ENCODE measurements around the gene SLC32A1. TPM values are rescaled to one million over a fixed set of nuclear protein-coding genes. Genes with fewer than 3 reads are reported as not detected.

SLC32A1 gene
- total and polyA plus RNA-seq, 2 donors from 2014 or later: not detected

- FAIRE-seq: no peak
- H3K9me3 ChIP-seq (ENCODE audit: control insufficient read depth in 2 of 3, insufficient read depth in 1 of 3, low read length in 3 of 3): no peaks in the 10 kb centered on the region
- H3K9ac ChIP-seq (ENCODE audit: low read length in 3 of 3): no peak overlapping the region
- H3K4me3 ChIP-seq (ENCODE audit: low read length in 3 of 3): no peak overlapping the region
- peaks cover 39% of the 10 kb centered on the region for H3K27me3 ChIP-seq (ENCODE audit: control insufficient read depth, insufficient read depth, low read length)
- no peak overlapping the region for H3K27ac ChIP-seq (ENCODE audit: low read depth in 2 of 2, low read length in 2 of 2)
- no peak for DNase-seq
- peaks cover 0 to 10% (median 7%) of the 10 kb centered on the region in 3 donors for H3K4me1 ChIP-seq (ENCODE audit: control insufficient read depth in 2 of 3, insufficient read depth in 2 of 3, low read depth in 1 of 3, low read length in 3 of 3)
- intact Hi-C loops (cut with DNase I): no loop called here
- H3K36me3 ChIP-seq (ENCODE audit: control insufficient read depth in 2 of 3, insufficient read depth in 3 of 3, low read length in 3 of 3): no peaks in the 10 kb centered on the region
- TF ChIP-seq, protein P1, sequence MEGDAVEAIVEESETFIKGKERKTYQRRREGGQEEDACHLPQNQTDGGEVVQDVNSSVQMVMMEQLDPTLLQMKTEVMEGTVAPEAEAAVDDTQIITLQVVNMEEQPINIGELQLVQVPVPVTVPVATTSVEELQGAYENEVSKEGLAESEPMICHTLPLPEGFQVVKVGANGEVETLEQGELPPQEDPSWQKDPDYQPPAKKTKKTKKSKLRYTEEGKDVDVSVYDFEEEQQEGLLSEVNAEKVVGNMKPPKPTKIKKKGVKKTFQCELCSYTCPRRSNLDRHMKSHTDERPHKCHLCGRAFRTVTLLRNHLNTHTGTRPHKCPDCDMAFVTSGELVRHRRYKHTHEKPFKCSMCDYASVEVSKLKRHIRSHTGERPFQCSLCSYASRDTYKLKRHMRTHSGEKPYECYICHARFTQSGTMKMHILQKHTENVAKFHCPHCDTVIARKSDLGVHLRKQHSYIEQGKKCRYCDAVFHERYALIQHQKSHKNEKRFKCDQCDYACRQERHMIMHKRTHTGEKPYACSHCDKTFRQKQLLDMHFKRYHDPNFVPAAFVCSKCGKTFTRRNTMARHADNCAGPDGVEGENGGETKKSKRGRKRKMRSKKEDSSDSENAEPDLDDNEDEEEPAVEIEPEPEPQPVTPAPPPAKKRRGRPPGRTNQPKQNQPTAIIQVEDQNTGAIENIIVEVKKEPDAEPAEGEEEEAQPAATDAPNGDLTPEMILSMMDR (IDR thresholded peaks at IDR 0.05; ENCODE audit: borderline replicate concordance, extremely low read depth, insufficient read depth): no peak
Observed at GRCh38 chr20:38732981-38733380, 8.7 kb downstream of the SLC32A1 start.

- no peak overlapping the region for H3K9ac ChIP-seq (ENCODE audit: low read length in 3 of 3)
- no peaks in the 10 kb centered on the region for H3K9me3 ChIP-seq (ENCODE audit: control insufficient read depth in 2 of 3, insufficient read depth in 1 of 3, low read length in 3 of 3)
- intact Hi-C loops (cut with DNase I): no loop called here
- no peak overlapping the region for H3K27ac ChIP-seq (ENCODE audit: low read depth in 2 of 2, low read length in 2 of 2)
- TF ChIP-seq, protein P1 (IDR thresholded peaks at IDR 0.05; ENCODE audit: borderline replicate concordance, extremely low read depth, insufficient read depth): no peak
- H3K36me3 ChIP-seq (ENCODE audit: control insufficient read depth in 2 of 3, insufficient read depth in 3 of 3, low read length in 3 of 3): no peaks in the 10 kb centered on the region
- no peak for DNase-seq
- H3K27me3 ChIP-seq (ENCODE audit: control insufficient read depth, insufficient read depth, low read length): peaks cover 23% of the 10 kb centered on the region
- no peak for FAIRE-seq
- peaks cover 0 to 10% (median 7%) of the 10 kb centered on the region in 3 donors for H3K4me1 ChIP-seq (ENCODE audit: control insufficient read depth in 2 of 3, insufficient read depth in 2 of 3, low read depth in 1 of 3, low read length in 3 of 3)
- no peak overlapping the region for H3K4me3 ChIP-seq (ENCODE audit: low read length in 3 of 3)
Observed at GRCh38 chr20:38735172-38735571, 10.9 kb downstream of the SLC32A1 start.

GRCh38 chr20:38737887-38738286 lies 13.6 kb downstream of the SLC32A1 start:
- DNase-seq (no peak), FAIRE-seq (no peak)
- intact Hi-C loops (cut with DNase I): no loop called here
- Histone ChIP-seq H3K9me3 (ENCODE audit: control insufficient read depth in 2 of 3, insufficient read depth in 1 of 3, low read length in 3 of 3) (no peaks in the 10 kb centered on the region), H3K27ac (ENCODE audit: low read depth in 2 of 2, low read length in 2 of 2) (no peak overlapping the region), H3K36me3 (ENCODE audit: control insufficient read depth in 2 of 3, insufficient read depth in 3 of 3, low read length in 3 of 3) (no peaks in the 10 kb centered on the region), H3K27me3 (ENCODE audit: control insufficient read depth, insufficient read depth, low read length) (peaks cover 5% of the 10 kb centered on the region), H3K9ac (ENCODE audit: low read length in 3 of 3) (no peak overlapping the region), H3K4me3 (ENCODE audit: low read length in 3 of 3) (no peak overlapping the region), H3K4me1 (ENCODE audit: control insufficient read depth in 2 of 3, insufficient read depth in 2 of 3, low read depth in 1 of 3, low read length in 3 of 3) (no peaks in the 10 kb centered on the region)
- TF ChIP-seq, protein P1 (IDR thresholded peaks at IDR 0.05; ENCODE audit: borderline replicate concordance, extremely low read depth, insufficient read depth): no peak

DNA sequence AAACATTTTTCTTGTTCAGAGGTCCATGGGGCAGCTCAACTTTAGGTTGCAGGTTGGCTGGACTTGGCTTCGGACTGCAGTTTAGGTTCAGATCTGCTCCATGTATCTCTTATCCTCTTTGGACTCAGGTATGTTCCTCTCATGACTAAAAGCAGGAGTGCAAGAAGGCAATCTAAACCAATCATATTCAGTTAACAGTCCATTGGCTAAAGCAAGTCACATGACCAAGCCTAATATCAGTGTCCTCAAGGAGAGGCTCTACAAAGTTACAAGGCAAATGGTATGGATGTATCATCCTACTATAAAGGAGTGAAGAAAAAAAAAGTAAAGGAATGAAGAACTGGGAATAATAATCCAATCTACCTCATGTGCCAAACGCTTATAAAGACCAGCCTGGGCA lies 21.5 kb downstream of the SLC32A1 start:
- Histone ChIP-seq H3K27me3 (ENCODE audit: control insufficient read depth, insufficient read depth, low read length) (no peaks in the 10 kb centered on the region), H3K27ac (ENCODE audit: low read depth in 2 of 2, low read length in 2 of 2) (no peak overlapping the region), H3K9ac (ENCODE audit: low read length in 3 of 3) (no peak overlapping the region), H3K9me3 (ENCODE audit: control insufficient read depth in 2 of 3, insufficient read depth in 1 of 3, low read length in 3 of 3) (no peaks in the 10 kb centered on the region), H3K4me1 (ENCODE audit: control insufficient read depth in 2 of 3, insufficient read depth in 2 of 3, low read depth in 1 of 3, low read length in 3 of 3) (peaks cover 3 to 10% (median 8%) of the 10 kb centered on the region in 3 donors), H3K4me3 (ENCODE audit: low read length in 3 of 3) (no peak overlapping the region), H3K36me3 (ENCODE audit: control insufficient read depth in 2 of 3, insufficient read depth in 3 of 3, low read length in 3 of 3) (no peaks in the 10 kb centered on the region)
- TF ChIP-seq, protein P1 (IDR thresholded peaks at IDR 0.05; ENCODE audit: borderline replicate concordance, extremely low read depth, insufficient read depth): no peak
- intact Hi-C loops (cut with DNase I): no loop called here
- no peak for FAIRE-seq
- no peak for DNase-seq
